GM23338 (cell line): Measurements from ENCODE around the gene AVP.

ENCODE experiments used
- CREB1 ChIP-seq: fragments of 250-450 bp; sonication (Bioruptor Pico); IDR thresholded peaks from 2 replicates; pipeline ENCODE4 v1.5.0; 2020; ENCODE audit warnings: low read depth, mild to moderate bottlenecking, moderate library complexity
- CTCF ChIP-seq, 2 experiments: fragments of 200-600 bp in 1 of 2; sonication (generic) in 1 of 2; conservative IDR thresholded peaks; 2 replicates each; pipeline versions ENCODE4 v1.5.1 to v1.6.1; 2016 to 2017; ENCODE audit warnings: antibody characterized with exemption in 2 of 2, low read depth in 2 of 2, mild to moderate bottlenecking in 2 of 2, moderate library complexity in 1 of 2
- ETS1 ChIP-seq: IDR thresholded peaks from 2 replicates; pipeline ENCODE4 v1.6.1; 2016; ENCODE audit warnings: antibody characterized with exemption
- EZH2 ChIP-seq: fragments of 200-600 bp; sonication (generic); IDR thresholded peaks from one replicate; pipeline ENCODE4 v1.8.0; 2017; ENCODE audit warnings: antibody characterized with exemption, mild to moderate bottlenecking, low read depth; ENCODE audit not compliant: unreplicated experiment
- EZH2phosphoT487 ChIP-seq: fragments of 200-600 bp; sonication (generic); IDR thresholded peaks from one replicate; pipeline ENCODE4 v1.8.1; 2018; ENCODE audit warnings: antibody characterized with exemption; ENCODE audit not compliant: unreplicated experiment
- JUNB ChIP-seq: IDR thresholded peaks from one replicate; pipeline ENCODE4 v1.6.1; 2016; ENCODE audit warnings: antibody characterized with exemption; ENCODE audit not compliant: unreplicated experiment
- NANOG ChIP-seq: IDR thresholded peaks from 2 replicates; pipeline ENCODE4 v1.6.1; 2016; ENCODE audit warnings: antibody characterized with exemption, borderline replicate concordance
- POLR2AphosphoS5 ChIP-seq: IDR thresholded peaks from 2 replicates; pipeline ENCODE4 v1.6.1; 2016; ENCODE audit warnings: antibody characterized with exemption, low read depth
- REST ChIP-seq: IDR thresholded peaks from one replicate; pipeline ENCODE4 v1.6.1; 2018; ENCODE audit warnings: antibody characterized with exemption; ENCODE audit not compliant: unreplicated experiment
- STAT1 ChIP-seq: IDR thresholded peaks from one replicate; pipeline ENCODE4 v1.6.1; 2016; ENCODE audit warnings: antibody characterized with exemption; ENCODE audit not compliant: unreplicated experiment
- ZNF114 ChIP-seq: fragments of 250-450 bp; sonication (Bioruptor Pico); IDR thresholded peaks from 2 replicates; pipeline ENCODE4 v1.5.0; 2020; ENCODE audit warnings: mild to moderate bottlenecking, moderate library complexity
- ZNF331 ChIP-seq: fragments of 250-450 bp; sonication (Bioruptor Pico); IDR thresholded peaks from 2 replicates; pipeline ENCODE4 v1.5.0; 2020; ENCODE audit warnings: low read depth, mild to moderate bottlenecking, moderate library complexity
- ZNF462 ChIP-seq: fragments of 250-450 bp; sonication (Bioruptor Pico); IDR thresholded peaks from 2 replicates; pipeline ENCODE4 v1.5.0; 2020; ENCODE audit warnings: mild to moderate bottlenecking, moderate library complexity

DNA sequence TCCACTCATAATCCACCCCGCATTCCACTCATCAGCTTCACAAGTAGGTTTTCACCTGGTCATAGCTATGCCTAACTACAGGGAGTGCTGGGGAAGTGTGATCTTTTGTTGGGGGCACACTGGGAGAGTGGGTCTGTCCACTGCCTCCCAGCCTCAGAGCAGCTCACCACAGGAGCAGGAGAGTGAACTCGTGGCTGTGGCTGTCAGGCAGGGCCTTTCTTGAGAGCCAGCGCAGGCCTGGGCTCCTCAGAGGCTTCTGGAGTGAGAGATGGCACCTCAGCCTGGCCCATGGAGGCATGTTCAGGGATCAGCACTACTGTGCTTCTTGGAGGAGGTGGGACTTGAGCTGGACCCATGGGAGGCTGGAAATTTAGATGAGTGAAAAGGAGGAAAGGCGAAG, 45.1 kb downstream of the AVP start:
- no peak for TF ChIP-seq POLR2AphosphoS5
- TF ChIP-seq CTCF (conservative IDR thresholded peaks at IDR 0.05; ENCODE audit: low read depth in 2 of 2), result no peak
- no peak for TF ChIP-seq REST
- TF ChIP-seq CREB1 (CRISPR knock-in tag), result no peak
- TF ChIP-seq EZH2, result no peak
- no peak for TF ChIP-seq ZNF114 (CRISPR knock-in tag)
- no peak for TF ChIP-seq ETS1
- no peak for TF ChIP-seq STAT1
- TF ChIP-seq EZH2phosphoT487, result no peak
- TF ChIP-seq JUNB, result no peak
- no peak for TF ChIP-seq NANOG
- TF ChIP-seq ZNF462 (CRISPR knock-in tag), result no peak
- no peak for TF ChIP-seq ZNF331
